ENCODE results near the gene FANCL.
"Not testable (repeated sequence)": the region's sequence is repeated elsewhere in the genome, so short reads cannot be mapped to it uniquely, and the experiment has no call there.

FANCL gene

DNA sequence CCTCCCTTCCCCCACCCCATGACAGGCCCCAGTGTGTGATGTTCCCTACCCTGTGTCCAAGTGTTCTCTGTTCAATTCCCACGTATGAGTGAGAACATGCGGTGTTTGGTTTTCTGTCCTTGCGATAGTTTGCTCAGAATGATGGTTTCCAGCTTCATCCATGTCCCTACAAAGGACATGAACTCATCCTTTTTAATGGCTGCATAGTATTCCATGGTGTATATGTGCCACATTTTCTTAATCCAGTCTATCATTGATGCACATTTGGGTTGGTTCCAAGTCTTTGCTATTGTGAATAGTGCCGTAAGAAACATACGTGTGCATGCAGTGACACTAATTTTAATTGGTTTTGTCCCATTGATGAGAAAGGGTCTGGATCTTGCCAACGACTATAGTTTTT lies 95.4 kb downstream of the FANCL start:
- DNase-seq (ENCODE audit: low spot score) = not testable (repeated sequence)

DNA sequence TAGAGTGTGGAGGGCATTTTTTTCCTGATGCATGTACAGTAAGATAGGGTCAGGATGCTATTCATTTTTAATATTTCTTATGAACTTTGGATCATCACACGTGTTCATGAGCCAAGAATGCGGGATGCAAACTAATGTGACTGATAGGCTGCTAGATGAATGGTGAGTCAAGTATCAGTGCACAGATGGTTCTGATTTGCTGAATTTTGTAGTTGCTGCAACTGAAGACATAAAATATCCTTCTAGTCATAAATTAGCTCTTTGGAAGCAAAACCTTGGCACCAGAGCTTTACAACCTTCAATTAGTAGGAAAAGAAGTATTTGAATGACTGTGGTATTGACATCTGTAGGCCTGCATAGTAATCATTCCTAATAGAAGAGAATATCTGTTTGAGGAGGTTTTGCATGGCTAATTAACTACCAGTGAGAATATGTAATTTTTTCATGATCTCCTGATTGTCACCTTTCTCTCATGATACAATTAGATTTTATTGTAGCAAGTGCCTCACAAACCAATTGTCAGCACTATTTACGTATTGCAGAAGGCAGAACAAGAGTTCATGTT lies 100.5 kb downstream of the FANCL start:
- no peak for DNase-seq (ENCODE audit: low spot score)

DNA sequence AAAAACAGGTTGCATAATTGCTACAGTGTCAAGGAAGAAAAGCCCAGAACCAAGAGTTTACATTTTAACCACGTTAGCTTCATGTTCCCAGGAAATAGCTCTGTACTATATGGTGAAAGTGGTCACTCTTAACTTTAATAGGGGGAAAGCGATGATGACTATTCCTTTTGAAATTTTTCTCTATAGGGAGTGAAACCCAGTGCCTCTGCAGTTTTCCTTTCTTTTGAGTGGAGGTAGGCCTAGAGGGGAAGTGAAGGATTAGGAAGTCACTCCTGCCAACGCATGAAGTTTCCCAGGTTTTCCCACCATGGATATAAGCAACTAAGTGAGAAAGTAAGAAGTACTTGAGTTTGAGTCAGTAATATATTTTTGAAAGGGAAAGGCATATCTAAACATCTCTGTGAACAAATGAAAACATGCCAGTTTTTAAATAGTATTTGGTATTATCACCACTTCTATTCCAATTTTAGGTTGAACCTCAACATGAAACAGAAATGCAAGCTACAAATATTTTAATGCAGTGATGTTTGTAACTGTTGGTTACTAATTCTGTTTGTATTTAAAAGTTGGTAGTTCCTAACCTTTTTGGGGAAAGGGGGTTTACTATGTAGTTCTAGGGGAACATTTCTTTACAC lies 102.6 kb downstream of the FANCL start:
- no peak for DNase-seq (ENCODE audit: low spot score)

GRCh38 chr2:58137856-58138255 lies 103.3 kb downstream of the FANCL start:
- DNase-seq (ENCODE audit: low spot score) = no peak

DNA sequence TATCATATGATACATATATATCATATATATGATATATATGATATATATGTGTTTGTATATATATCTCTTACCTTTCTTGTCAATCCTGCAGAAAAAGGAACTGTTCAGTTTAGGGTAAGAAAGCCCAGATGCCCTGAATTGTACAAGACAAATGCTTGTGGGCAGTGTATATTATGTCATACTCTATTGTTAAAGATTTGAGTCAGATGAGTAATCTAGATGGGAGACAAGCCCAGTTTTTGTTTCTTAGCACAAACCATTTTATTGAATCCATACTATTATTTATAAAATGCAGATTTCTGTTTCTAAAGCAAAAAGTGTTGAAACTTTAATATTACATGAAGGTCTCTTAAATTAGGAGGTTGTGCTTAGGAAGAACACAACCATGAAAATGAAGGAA lies 103.9 kb downstream of the FANCL start:
- no peak for DNase-seq (ENCODE audit: low spot score)

DNA sequence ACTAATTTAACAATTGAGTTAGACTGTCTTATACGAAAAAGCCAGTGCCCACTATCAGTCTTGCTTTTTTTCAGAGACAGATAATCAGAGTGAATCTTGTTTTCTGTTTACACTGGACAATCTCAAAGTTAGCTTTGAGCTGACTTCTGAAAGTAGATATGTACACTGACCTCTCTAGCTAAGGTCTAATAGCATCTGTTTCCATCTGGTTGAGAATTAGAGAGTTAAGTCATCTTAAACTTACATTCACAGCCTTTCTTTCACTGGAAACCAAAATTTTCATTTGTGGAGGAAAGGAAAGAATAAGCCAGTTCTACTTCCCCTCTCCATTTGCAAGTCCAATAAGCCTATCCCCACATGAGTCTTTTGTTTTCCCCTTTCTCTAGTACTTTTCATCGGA lies 105.3 kb downstream of the FANCL start:
- no peak for DNase-seq (ENCODE audit: low spot score)

GRCh38 chr2:58133395-58133794 lies 107.7 kb downstream of the FANCL start:
- DNase-seq (ENCODE audit: low spot score) = no peak

DNA sequence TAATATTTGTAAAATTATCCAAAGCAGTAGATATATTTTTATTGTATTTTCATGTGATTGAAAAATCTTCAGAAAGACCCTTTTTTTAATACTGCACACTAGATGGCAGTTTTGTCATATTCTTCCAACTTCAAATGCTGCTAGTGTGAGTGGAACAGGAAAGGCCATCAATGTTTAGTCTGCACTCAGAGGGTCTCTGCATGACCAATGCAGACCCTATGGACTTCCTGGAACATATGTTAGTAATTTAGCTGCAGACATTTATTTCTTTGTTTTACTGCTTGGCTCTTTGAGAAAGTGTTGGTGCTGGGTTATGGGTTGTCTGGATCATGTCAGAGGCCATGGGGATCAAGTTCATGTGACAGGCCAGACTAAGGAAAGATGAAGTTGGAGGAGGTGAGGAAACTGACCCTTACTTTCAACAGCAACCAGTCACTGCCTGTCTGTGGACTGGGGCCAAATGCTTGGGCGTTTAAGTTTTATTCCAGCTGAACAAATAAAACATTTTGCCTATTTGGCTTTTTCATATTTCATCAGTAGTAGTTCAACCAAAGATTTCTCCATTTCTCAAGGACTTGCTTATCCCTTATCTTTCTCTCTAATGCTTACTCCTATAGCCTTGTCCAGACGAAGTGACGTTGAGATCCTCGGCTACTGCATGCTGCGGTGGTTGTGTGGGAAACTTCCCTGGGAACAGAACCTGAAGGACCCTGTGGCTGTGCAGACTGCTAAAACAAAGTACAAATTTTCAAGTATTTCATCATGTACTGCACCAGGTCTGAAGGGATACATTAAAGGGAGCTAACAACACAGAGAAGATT lies 109.7 kb downstream of the FANCL start:
- DNase-seq (ENCODE audit: low spot score) = no peak

DNA sequence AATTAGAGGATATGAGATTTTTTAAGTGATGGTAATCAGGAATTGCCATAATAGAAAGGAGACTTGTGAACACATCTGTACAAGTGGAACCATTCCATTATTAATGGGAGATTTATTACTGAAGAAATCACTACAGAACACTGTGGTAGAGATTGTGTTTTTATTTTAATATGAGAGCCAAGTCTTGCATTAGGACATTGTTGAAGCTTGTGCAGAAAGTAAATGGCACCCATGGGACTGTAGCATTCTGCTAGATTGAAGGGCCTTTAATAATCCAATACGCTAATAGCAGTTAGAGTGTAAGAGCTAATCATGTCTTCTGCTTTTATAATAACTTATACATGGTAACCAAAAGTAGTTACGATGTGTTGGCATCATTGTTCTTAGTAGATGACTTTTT lies 110.9 kb downstream of the FANCL start:
- no peak for DNase-seq (ENCODE audit: low spot score)

DNA sequence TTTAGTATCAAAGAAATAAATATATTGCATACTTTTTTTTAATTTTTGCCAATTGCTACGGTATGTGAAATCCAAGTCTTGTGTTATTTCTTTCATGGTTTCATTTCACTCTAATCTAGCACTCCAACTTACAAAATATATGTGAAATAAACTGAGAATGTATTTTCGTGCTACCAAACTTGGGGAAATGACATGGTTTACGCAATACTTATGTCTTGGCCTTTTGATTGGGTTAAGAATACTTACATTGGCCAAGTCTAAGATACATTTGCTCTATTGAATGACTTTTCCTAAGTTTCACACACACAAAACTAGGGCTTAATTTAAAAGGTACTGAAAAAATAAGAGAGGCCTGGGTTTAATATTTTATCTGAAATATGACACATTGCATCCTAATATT lies 114.0 kb downstream of the FANCL start:
- no peak for DNase-seq (ENCODE audit: low spot score)

- DNase-seq (ENCODE audit: low spot score) = no peak
Measured at GRCh38 chr2:58122540-58122939, 118.6 kb downstream of the FANCL start.

DNA sequence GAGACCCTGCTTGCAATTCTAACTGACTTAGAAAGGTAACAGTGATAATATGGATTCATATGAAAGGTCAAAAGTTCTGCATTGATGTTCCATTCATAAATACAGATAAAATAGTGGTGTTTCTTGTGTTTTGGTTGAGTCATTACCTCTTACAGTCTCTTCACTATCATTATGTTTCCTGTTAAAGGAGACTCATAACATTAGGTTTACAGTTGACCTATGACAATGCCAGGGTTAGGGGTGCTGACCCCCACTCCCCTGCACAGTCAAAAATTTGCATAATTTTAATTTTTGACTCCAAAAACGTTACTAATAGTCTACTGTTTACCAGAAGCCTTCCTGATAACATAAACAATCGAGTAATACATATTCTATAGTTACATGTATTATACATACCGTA lies 119.1 kb downstream of the FANCL start:
- no peak for DNase-seq (ENCODE audit: low spot score)

- DNase-seq (ENCODE audit: low spot score) = no peak
Measured at GRCh38 chr2:58120626-58121229, 120.4 kb downstream of the FANCL start.

DNA sequence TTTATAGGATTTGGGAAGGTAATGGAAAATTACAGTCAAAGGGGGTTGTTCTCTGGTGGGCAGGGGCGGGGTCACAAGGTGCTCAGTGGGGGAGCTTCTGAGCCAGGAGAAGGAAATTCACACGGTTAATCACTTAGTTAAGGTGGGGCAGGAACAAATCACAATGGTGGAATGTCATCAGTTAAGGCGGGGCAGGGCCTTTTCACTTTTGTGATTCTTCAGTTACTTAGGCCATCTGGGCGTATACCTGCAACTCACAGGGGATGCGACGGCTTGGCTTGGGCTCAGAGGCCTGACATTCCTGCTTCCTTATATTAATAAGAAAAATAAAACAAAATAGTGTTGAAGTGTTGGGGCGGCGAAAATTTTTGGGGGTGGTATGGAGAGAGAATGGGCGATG lies 127.6 kb downstream of the FANCL start:
- not testable (repeated sequence) for DNase-seq (ENCODE audit: low spot score)

DNA sequence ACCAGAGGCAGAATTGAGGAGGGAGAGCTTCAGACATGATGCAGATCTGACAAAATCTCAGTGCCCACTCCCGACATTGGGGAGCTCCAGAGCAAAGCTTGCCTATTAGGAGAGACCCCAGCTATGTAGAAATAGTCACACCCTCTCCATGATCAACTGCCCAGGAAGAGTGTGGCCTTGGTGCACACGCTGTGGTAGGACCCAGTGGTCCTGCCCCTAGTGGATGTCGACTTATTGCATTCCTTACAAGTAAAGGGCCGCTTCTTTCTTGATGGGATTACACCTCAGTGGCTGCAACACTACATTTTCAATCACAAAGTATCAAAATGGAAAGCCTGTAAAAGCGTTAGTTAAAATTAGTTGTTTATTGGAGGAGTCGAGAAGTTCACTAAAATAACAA lies 130.4 kb downstream of the FANCL start:
- no peak for DNase-seq (ENCODE audit: low spot score)

GRCh38 chr2:58109481-58109880 lies 131.6 kb downstream of the FANCL start:
- DNase-seq (ENCODE audit: low spot score) = no peak
